ENCODE data around the gene PPP6R2.

The PPP6R2 gene

GRCh38 chr22:50467773-50468440 is 124.8 kb downstream of the PPP6R2 start:
- Histone ChIP-seq H3K9ac (ENCODE audit: low read length) (peak overlapping the region; percentile 66), H3K4me3 (ENCODE audit: low read depth, low read length, poor library complexity, severe bottlenecking) (peak overlapping the region; percentile 52), H3K27ac (ENCODE audit: low read depth, low read length, poor library complexity, severe bottlenecking) (peak overlapping the region; percentile 98), H3K9me3 (ENCODE audit: low read length) (no peaks in the 10 kb centered on the region), H3K79me2 (ENCODE audit: insufficient read depth, low read length) (peaks cover 15% of the 10 kb centered on the region), H3K9me2 (ENCODE audit: low read depth, low read length) (no peaks in the 10 kb centered on the region), H3F3A (ENCODE audit: insufficient read depth, low read length) (no peaks in the 10 kb centered on the region), H3K4me2 (ENCODE audit: low read length) (peak overlapping the region; percentile 70), H3K36me3 (ENCODE audit: insufficient read depth, low read length) (peaks cover 45% of the 10 kb centered on the region), H3K27me3 (ENCODE audit: insufficient read depth, low read length) (no peaks in the 10 kb centered on the region), H3K4me1 (ENCODE audit: insufficient read depth, low read length, severe bottlenecking) (peaks cover 60% of the 10 kb centered on the region), H2AFZ (ENCODE audit: low read length) (no peak overlapping the region), H4K20me1 (ENCODE audit: insufficient read depth, low read length) (no peaks in the 10 kb centered on the region)
- TF ChIP-seq CTCF (IDR thresholded peaks at IDR 0.05; ENCODE audit: low read length) (no peak), EZH2 (IDR thresholded peaks at IDR 0.05; ENCODE audit: borderline replicate concordance, low read length) (no peak)

GRCh38 chr22:50468626-50469025 is 125.5 kb downstream of the PPP6R2 start:
- Histone ChIP-seq H3K27ac (ENCODE audit: low read depth, low read length, poor library complexity, severe bottlenecking) (peak overlapping the region; percentile 98), H3K79me2 (ENCODE audit: insufficient read depth, low read length) (peaks cover 21% of the 10 kb centered on the region), H3K4me1 (ENCODE audit: insufficient read depth, low read length, severe bottlenecking) (peaks cover 67% of the 10 kb centered on the region), H4K20me1 (ENCODE audit: insufficient read depth, low read length) (no peaks in the 10 kb centered on the region), H3F3A (ENCODE audit: insufficient read depth, low read length) (no peaks in the 10 kb centered on the region), H3K4me3 (ENCODE audit: low read depth, low read length, poor library complexity, severe bottlenecking) (peak overlapping the region; percentile 52), H3K9me2 (ENCODE audit: low read depth, low read length) (no peaks in the 10 kb centered on the region), H3K4me2 (ENCODE audit: low read length) (peak overlapping the region; percentile 70), H3K9ac (ENCODE audit: low read length) (peak overlapping the region; percentile 66), H3K9me3 (ENCODE audit: low read length) (no peaks in the 10 kb centered on the region), H3K36me3 (ENCODE audit: insufficient read depth, low read length) (peaks cover 38% of the 10 kb centered on the region), H2AFZ (ENCODE audit: low read length) (no peak overlapping the region), H3K27me3 (ENCODE audit: insufficient read depth, low read length) (no peaks in the 10 kb centered on the region)
- TF ChIP-seq CTCF (IDR thresholded peaks at IDR 0.05; ENCODE audit: low read length) (no peak), EZH2 (IDR thresholded peaks at IDR 0.05; ENCODE audit: borderline replicate concordance, low read length) (no peak)

- Histone ChIP-seq H3K4me3 (ENCODE audit: low read depth, low read length, poor library complexity, severe bottlenecking) (peak overlapping the region; percentile 88), H3F3A (ENCODE audit: insufficient read depth, low read length) (no peaks in the 10 kb centered on the region), H3K9me3 (ENCODE audit: low read length) (no peaks in the 10 kb centered on the region), H3K9ac (ENCODE audit: low read length) (peak overlapping the region; percentile 74), H3K4me2 (ENCODE audit: low read length) (peak overlapping the region; percentile 86), H3K9me2 (ENCODE audit: low read depth, low read length) (no peaks in the 10 kb centered on the region), H3K36me3 (ENCODE audit: insufficient read depth, low read length) (peaks cover 28% of the 10 kb centered on the region), H2AFZ (ENCODE audit: low read length) (no peak overlapping the region), H3K27ac (ENCODE audit: low read depth, low read length, poor library complexity, severe bottlenecking) (peak overlapping the region; percentile 98), H3K79me2 (ENCODE audit: insufficient read depth, low read length) (peaks cover 26% of the 10 kb centered on the region), H3K4me1 (ENCODE audit: insufficient read depth, low read length, severe bottlenecking) (peaks cover 72% of the 10 kb centered on the region), H3K27me3 (ENCODE audit: insufficient read depth, low read length) (no peaks in the 10 kb centered on the region), H4K20me1 (ENCODE audit: insufficient read depth, low read length) (no peaks in the 10 kb centered on the region)
- TF ChIP-seq CTCF (IDR thresholded peaks at IDR 0.05; ENCODE audit: low read length) (no peak), EZH2 (IDR thresholded peaks at IDR 0.05; ENCODE audit: borderline replicate concordance, low read length) (no peak)
These were observed 126.5 kb downstream of the PPP6R2 start for GRCh38 chr22:50469377-50470305.

All from OCI-LY1 (cell line).